GM23248 (cell line): Measurements from ENCODE around the gene CPA5.

Experiments used
- EZH2 ChIP-seq: fragments of 200-600 bp; sonication (generic); IDR thresholded peaks from 2 replicates; pipeline ENCODE4 v1.6.1; 2018; ENCODE audit warnings: antibody characterized with exemption, mild to moderate bottlenecking; ENCODE audit not compliant: insufficient read depth, poor library complexity, severe bottlenecking
- EZH2phosphoT487 ChIP-seq: fragments of 200-600 bp; sonication (generic); IDR thresholded peaks from 2 replicates; pipeline ENCODE4 v1.6.1; 2018; ENCODE audit warnings: antibody characterized with exemption, moderate library complexity, mild to moderate bottlenecking, low read depth; ENCODE audit not compliant: insufficient read depth

DNA sequence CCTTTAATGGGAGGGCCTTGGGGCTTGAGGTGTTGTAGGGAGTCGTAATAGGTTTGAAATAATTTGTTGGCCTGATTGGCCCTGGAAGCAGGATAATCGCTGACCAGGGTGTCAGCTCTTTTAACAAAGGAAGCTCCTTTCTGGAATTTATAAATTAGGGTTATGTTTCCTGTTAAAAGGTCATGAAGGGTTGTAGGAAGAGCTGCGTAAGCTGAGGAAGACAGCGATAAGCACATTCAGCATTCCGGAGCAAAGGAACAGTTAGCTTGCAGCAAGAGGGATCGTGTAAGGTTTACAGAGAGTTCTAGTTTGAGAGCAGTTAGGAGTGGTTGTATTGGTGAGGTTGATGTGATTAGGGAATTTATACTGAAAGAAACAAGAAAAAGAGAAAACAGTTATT is 30.3 kb upstream of the CPA5 start:
- TF ChIP-seq EZH2 (no peak), EZH2phosphoT487 (no peak)
